Measurements from ENCODE around the gene TSPAN19.

GRCh38 chr12:84986117-84986516, 50.0 kb downstream of the TSPAN19 start:
- TF ChIP-seq CTCF (optimal IDR thresholded peaks at IDR 0.05 in 1 of 3, IDR thresholded peaks at IDR 0.05 in 1 of 3, conservative IDR thresholded peaks at IDR 0.05 in 1 of 3; ENCODE audit: extremely low read depth in 1 of 3, insufficient read depth in 2 of 3, low read length in 3 of 3) = no peak
- TF ChIP-seq EZH2 (IDR thresholded peaks at IDR 0.05; ENCODE audit: low read length) = no peak

Measured in keratinocyte (primary cell).